Esophagus squamous epithelium (tissue), 5 donors: Measurements from ENCODE around the gene POLN. TPM values are rescaled to one million over a fixed set of nuclear protein-coding genes. Genes with fewer than 3 reads are reported as not detected.

Experiments used
- DNase-seq: peaks from one replicate; lab custom pipeline; 2025; lab: John Stamatoyannopoulos, UW
- H3K27ac ChIP-seq, 4 donors: fragments of 200-600 bp; sonication (generic); one replicate each; pipeline ENCODE4 v1.5.1; 2016 to 2019; ENCODE audit warnings: mild to moderate bottlenecking in 1 of 4
- H3K27me3 ChIP-seq, 4 donors: fragments of 200-600 bp; sonication (generic); 1 replicate in 3 of 4; 2 replicates in 1 of 4; pipeline versions ENCODE4 v1.5.1 to v1.6.0; 2017 to 2021; ENCODE audit warnings: antibody characterized with exemption in 1 of 4
- H3K36me3 ChIP-seq, 3 donors: fragments of 200-600 bp; sonication (generic); one replicate each; pipeline ENCODE4 v1.5.1; 2016 to 2019
- H3K4me1 ChIP-seq, 3 donors: fragments of 200-600 bp; sonication (generic); one replicate each; pipeline ENCODE4 v1.5.1; 2017 to 2019
- H3K4me3 ChIP-seq, 4 donors: fragments of 200-600 bp; sonication (generic); 1 replicate in 3 of 4; 2 replicates in 1 of 4; pipeline ENCODE4 v1.5.1; 2016 to 2019; ENCODE audit warnings: mild to moderate bottlenecking in 2 of 4, moderate library complexity in 1 of 4
- H3K9me3 ChIP-seq, 3 donors: fragments of 200-600 bp; sonication (generic); one replicate each; pipeline ENCODE4 v1.5.1; 2016 to 2019
- POLR2A ChIP-seq, 4 donors: fragments of 450-650 bp; IDR thresholded peaks; one replicate each; pipeline ENCODE4 v1.6.1; 2017; ENCODE audit warnings: antibody characterized with exemption in 4 of 4, mild to moderate bottlenecking in 4 of 4, moderate library complexity in 3 of 4
- WGBS, 2 donors: methylation state at CpG; one replicate each; pipeline ENCODE4 v1.1.5; 2018; 5-methylcytosine and 5-hydroxymethylcytosine counted together
- intact Hi-C: fragments of 100-400 bp; cut with DNase I; formaldehyde crosslinking; loops from one replicate; pipeline ENCODE4 v1.15.0; 2022
- total RNA-seq, 4 donors: library from RNA; depleted of rRNA; stranded (reverse); fragments of >200 nt; gene quantifications; one replicate each; pipeline ENCODE4 v1.1.0, GENCODE V29; 2016
- TF ChIP-seq, protein P1 (sequence below), 6 experiments: fragments of 450-650 bp in 4 of 6; fragments of 200-600 bp in 2 of 6; sonication (generic) in 2 of 6; IDR thresholded peaks; one replicate each; pipeline ENCODE4 v1.5.1; 2016 to 2019; ENCODE audit warnings: antibody characterized with exemption in 6 of 6, mild to moderate bottlenecking in 4 of 6, moderate library complexity in 4 of 6
- donor health status: DM: yes; HTN: yes; CAD: no.

The POLN gene
- total RNA-seq, 4 donors from 2014 or later: 0.19 to 1.5 (median 1.2) TPM

DNA sequence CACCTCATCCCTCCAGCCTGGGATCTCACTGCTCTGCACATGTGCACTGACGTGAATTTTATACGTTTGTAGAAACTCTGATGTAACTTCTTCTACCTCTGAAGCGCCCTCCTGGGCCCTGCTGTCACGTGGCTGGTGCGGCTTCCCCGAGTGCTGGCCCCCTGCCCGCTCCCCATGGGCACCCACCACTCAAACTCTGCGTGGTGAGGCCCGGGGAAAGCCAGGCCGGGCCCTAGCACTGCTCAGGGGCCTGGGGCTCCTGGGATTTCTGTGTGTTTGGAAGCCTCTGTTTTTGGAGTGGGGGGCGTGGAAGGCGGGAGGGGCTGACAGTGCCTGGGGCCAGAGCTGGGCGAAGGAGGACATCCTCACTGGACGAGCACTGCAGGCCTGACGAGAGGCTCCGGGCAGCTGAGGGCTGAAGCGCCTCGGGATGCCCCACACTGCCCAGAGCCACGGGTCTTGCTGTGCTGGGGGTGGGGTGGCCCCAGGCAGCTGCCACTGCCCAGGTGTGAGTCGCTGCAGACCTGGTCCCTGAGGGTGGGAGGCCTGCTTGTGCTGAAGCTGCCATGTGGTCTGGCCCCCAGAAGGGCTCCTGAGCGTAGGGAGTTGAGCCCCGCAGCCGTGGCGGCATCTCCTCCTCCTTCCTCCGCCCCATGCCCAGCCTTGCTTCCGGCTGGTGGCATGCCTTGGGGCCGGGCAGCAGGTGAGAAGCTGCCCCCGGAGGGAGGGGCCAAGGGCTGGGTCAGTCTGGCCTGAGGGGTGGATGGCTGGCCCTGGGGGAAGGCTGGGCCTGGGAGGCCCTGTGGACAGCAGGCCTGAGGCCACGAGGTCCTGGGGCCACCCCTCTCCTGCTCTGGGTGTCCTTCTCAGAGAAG, 175.1 kb downstream of the POLN start:
- H3K4me1 ChIP-seq: peaks cover 0 to 8% (median 0%) of the 10 kb centered on the region in 3 donors
- intact Hi-C loops: no loop called here
- H3K4me3 ChIP-seq: no peak overlapping the region
- WGBS, 2 donors: 100% methylated on average over 1 of the region's 29 CpGs; no CpG with 5 or more reads in 1 of the 2 donors
- TF ChIP-seq, protein P1, sequence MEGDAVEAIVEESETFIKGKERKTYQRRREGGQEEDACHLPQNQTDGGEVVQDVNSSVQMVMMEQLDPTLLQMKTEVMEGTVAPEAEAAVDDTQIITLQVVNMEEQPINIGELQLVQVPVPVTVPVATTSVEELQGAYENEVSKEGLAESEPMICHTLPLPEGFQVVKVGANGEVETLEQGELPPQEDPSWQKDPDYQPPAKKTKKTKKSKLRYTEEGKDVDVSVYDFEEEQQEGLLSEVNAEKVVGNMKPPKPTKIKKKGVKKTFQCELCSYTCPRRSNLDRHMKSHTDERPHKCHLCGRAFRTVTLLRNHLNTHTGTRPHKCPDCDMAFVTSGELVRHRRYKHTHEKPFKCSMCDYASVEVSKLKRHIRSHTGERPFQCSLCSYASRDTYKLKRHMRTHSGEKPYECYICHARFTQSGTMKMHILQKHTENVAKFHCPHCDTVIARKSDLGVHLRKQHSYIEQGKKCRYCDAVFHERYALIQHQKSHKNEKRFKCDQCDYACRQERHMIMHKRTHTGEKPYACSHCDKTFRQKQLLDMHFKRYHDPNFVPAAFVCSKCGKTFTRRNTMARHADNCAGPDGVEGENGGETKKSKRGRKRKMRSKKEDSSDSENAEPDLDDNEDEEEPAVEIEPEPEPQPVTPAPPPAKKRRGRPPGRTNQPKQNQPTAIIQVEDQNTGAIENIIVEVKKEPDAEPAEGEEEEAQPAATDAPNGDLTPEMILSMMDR (IDR thresholded peaks at IDR 0.05): no peak
- no peak for TF ChIP-seq POLR2A (IDR thresholded peaks at IDR 0.05)
- peaks cover 0 to 94% (median under 1%) of the 10 kb centered on the region in 4 donors for H3K27me3 ChIP-seq
- H3K9me3 ChIP-seq: no peaks in the 10 kb centered on the region
- no peaks in the 10 kb centered on the region for H3K36me3 ChIP-seq
- no peak for DNase-seq
- H3K27ac ChIP-seq: no peak overlapping the region

DNA sequence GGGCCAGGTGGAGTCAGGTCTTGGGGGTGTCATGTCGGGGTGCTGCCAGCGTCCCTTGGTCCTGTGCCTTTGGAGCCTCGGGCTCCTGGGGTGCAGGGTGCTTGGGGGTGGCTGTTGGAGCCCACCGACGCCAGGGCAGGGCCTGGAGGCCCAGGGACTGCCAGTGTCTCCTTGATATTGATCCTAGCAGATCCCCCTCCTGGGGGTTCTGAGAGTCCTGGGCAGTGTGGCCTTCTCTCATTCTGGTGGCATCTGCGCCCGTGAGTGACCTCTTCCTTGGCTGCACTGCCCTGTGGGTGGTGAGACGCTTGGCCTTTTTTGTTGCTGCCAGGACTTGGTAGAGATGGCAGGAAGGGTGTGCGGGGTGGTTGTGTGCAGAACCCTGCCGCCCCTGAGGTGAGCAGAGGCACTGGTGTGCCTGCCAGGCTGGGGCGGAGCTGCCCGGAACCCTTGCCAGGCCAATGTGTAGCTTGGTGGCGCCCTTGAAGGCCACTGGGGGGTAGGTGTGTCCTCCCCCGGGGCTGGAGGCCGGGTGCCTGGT, 175.8 kb downstream of the POLN start:
- intact Hi-C loops: no loop called here
- Histone ChIP-seq H3K4me3 (no peak overlapping the region), H3K4me1 (peaks cover 0 to 10% (median 0%) of the 10 kb centered on the region in 3 donors), H3K9me3 (no peaks in the 10 kb centered on the region), H3K27me3 (peaks cover 0 to 94% (median 4%) of the 10 kb centered on the region in 4 donors), H3K36me3 (no peaks in the 10 kb centered on the region), H3K27ac (no peak overlapping the region)
- 66 to 92% methylated on average over 2 to 5 of the region's 15 CpGs for WGBS, 2 donors
- DNase-seq: no peak
- TF ChIP-seq, protein P1 (IDR thresholded peaks at IDR 0.05): no peak
- no peak for TF ChIP-seq POLR2A (IDR thresholded peaks at IDR 0.05)

DNA sequence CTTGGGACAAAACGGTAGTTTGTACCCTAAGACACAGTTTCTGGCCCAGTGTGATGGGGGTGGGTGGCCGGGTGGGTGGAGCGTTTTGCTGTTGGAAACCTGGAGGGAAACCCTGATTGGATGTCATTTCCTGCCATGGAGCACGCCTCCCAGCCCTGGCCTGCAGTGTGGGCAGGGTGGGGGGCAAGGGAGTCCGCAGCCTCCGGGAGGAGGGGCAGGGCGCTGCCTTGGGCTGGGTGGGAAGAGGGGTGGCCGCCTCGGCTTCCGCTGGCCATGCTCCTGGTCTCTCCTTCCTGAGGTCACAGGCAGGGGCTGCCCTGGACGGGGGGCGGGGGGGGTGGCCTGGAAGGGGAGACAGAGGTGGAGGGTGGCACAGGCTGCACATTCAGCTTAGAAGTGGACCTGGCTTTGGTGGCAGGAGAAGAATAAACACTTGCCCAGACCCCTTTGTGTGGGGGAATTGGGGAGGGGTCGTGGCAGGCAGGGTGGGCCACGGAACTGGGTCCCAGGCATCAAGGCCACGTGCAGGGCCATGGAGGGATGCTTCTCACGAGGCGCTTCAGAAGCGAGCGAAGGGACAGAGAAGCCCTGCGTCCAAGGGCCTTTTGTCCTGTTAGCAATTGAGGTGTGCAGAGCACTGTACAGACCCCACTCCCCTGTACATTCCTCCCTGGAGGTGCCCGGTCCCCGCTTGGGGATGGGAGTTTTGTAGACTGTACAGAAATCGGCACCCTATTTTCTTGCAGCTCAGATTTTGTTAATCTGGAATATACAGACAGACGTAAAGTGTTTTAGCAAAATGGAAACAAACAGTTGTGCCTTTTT, 176.6 kb downstream of the POLN start:
- no peaks in the 10 kb centered on the region for H3K36me3 ChIP-seq
- peaks cover 0 to 94% (median 7%) of the 10 kb centered on the region in 4 donors for H3K27me3 ChIP-seq
- H3K4me3 ChIP-seq: no peak overlapping the region
- no peak for DNase-seq
- intact Hi-C loops: no loop called here
- TF ChIP-seq, protein P1 (IDR thresholded peaks at IDR 0.05): no peak
- TF ChIP-seq POLR2A (IDR thresholded peaks at IDR 0.05): no peak
- 68 to 89% methylated on average over 9 to 14 of the region's 24 CpGs for WGBS, 2 donors
- no peak overlapping the region for H3K27ac ChIP-seq
- no peaks in the 10 kb centered on the region for H3K9me3 ChIP-seq
- H3K4me1 ChIP-seq: peaks cover 0 to 18% (median 6%) of the 10 kb centered on the region in 3 donors

DNA sequence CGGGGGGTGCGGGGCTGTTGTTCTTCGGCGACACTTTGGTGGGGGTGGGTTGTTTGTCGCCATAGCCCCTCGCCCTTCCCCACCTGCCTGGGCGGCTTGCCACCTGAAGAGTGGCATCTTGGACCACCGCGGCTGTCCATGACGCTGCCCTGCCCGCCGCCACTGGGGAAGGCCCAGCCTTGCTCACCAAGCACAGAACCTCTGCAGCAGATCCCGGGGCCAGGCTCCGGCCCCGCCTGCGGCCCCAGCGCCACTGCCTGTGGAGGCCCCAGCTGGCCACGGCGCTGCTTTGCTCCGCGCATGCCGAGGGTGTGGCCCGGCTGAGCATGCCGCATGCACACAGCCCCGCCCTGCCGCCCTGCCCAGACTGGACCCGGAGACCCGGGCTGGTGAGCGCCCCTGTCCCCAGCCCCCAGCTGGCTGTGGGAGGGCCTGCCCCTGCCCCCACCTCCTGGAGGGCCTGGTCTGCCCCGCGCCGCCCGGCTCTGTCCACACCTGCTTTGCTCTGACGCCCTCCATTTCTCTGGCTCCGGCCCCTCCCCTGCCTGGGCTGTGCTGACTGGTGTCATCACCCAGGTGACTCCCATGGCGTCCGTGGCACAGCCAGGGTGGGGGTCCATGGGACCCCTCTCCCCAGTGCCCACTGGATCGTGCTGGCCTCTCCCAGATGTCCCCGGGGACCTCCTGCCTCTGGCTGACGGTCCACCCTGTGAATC, 177.5 kb downstream of the POLN start:
- Histone ChIP-seq H3K9me3 (no peaks in the 10 kb centered on the region), H3K4me3 (peak overlapping the region in 2 of 4 donors; percentile 20 to 36), H3K36me3 (no peaks in the 10 kb centered on the region), H3K27ac (no peak overlapping the region), H3K4me1 (peaks cover 0 to 26% (median 14%) of the 10 kb centered on the region in 3 donors), H3K27me3 (peaks cover 0 to 94% (median 12%) of the 10 kb centered on the region in 4 donors)
- 23 to 68% methylated on average over 5 to 9 of the region's 40 CpGs for WGBS, 2 donors
- intact Hi-C loops: no loop called here
- TF ChIP-seq POLR2A (IDR thresholded peaks at IDR 0.05): no peak
- TF ChIP-seq, protein P1 (IDR thresholded peaks at IDR 0.05): no peak
- DNase-seq: no peak
